BE2C (cell line): Measurements from ENCODE around the gene PEPD.

Experiments
- DNase-seq: peaks from one replicate; pipeline ENCODE4 v3.0.0-alpha.2; 2020
- H3K27me3 ChIP-seq: fragments of 250-450 bp; sonication (Bioruptor Pico); 2 replicates; pipeline ENCODE4 v1.5.1; 2020; ENCODE audit warnings: mild to moderate bottlenecking
- H3K36me3 ChIP-seq: fragments of 250-450 bp; sonication (Bioruptor Pico); 2 replicates; pipeline ENCODE4 v1.5.1; 2020; ENCODE audit warnings: mild to moderate bottlenecking
- H3K4me1 ChIP-seq: fragments of 250-450 bp; sonication (Bioruptor Pico); 2 replicates; pipeline ENCODE4 v1.5.1; 2020
- H3K4me3 ChIP-seq: 2 replicates; pipeline ENCODE4 v1.5.1; 2011; ENCODE audit warnings: low read depth, low read length
- H3K9me3 ChIP-seq: fragments of 250-450 bp; sonication (Bioruptor Pico); 2 replicates; pipeline ENCODE4 v1.5.1; 2020
- TF ChIP-seq, protein P1 (sequence below): IDR thresholded peaks from 2 replicates; pipeline ENCODE4 v1.5.1; 2012; ENCODE audit warnings: mild to moderate bottlenecking, low read depth, low read length

Gene PEPD

DNA sequence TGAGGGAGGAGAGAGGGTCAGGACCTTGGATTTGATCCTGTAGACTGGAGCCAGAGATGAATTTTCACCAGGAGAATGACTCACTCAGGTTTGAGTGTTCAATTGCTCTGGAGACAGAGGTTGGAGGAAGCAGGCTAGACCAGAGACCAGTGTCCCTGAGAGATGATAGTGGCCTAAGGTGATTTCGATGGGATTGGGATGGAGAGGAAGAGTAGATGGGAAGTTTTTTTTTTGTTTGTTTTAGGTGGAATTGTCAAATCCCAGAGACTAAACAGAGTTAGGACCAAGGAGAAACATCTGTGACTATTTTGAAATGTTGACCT is 145.8 kb downstream of the PEPD start:
- TF ChIP-seq, protein P1, sequence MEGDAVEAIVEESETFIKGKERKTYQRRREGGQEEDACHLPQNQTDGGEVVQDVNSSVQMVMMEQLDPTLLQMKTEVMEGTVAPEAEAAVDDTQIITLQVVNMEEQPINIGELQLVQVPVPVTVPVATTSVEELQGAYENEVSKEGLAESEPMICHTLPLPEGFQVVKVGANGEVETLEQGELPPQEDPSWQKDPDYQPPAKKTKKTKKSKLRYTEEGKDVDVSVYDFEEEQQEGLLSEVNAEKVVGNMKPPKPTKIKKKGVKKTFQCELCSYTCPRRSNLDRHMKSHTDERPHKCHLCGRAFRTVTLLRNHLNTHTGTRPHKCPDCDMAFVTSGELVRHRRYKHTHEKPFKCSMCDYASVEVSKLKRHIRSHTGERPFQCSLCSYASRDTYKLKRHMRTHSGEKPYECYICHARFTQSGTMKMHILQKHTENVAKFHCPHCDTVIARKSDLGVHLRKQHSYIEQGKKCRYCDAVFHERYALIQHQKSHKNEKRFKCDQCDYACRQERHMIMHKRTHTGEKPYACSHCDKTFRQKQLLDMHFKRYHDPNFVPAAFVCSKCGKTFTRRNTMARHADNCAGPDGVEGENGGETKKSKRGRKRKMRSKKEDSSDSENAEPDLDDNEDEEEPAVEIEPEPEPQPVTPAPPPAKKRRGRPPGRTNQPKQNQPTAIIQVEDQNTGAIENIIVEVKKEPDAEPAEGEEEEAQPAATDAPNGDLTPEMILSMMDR = no peak
- peaks cover 11% of the 10 kb centered on the region for H3K4me1 ChIP-seq
- H3K9me3 ChIP-seq = no peaks in the 10 kb centered on the region
- no peak for DNase-seq
- H3K27me3 ChIP-seq = no peaks in the 10 kb centered on the region
- peak overlapping the region; percentile 80; the same call in 1 of the 2 replicates for H3K4me3 ChIP-seq
- peaks cover 21% of the 10 kb centered on the region for H3K36me3 ChIP-seq

DNA sequence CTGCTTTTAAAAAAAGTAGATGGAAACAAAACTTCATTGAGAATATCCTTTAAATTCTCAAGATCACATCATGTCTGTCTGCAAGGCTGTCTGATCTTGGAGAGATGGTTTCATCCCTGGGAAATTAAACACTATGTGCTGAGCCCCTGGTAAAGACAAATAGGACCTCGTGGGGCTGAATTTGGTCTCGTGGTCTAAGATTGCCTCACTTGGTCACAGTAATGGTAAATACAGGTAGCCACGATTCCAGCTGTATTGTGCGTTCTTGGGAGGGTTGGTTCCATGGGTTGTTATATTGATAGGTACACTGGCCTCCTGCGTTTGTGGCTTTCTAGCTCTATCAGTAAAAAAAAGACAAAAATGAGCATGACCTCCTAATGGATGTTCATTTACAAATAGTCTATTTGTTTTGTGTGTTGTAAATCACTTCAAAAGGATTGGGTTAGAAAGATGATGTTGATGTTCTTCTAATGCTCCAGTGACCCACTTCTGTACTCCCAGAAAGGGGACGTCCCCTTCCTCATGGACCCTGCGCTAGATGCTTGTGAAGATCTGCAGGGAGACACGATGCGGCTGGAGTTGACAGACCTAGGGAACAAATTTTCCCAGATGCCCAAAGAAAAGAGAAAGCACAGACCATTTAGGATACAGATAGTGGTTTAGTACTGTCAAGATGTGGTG is 146.3 kb downstream of the PEPD start:
- TF ChIP-seq, protein P1 = no peak
- peaks cover 18% of the 10 kb centered on the region for H3K36me3 ChIP-seq
- no peaks in the 10 kb centered on the region for H3K9me3 ChIP-seq
- no peak for DNase-seq
- peaks cover 11% of the 10 kb centered on the region for H3K4me1 ChIP-seq
- H3K4me3 ChIP-seq = peak overlapping the region; percentile 80
- H3K27me3 ChIP-seq = no peaks in the 10 kb centered on the region

DNA sequence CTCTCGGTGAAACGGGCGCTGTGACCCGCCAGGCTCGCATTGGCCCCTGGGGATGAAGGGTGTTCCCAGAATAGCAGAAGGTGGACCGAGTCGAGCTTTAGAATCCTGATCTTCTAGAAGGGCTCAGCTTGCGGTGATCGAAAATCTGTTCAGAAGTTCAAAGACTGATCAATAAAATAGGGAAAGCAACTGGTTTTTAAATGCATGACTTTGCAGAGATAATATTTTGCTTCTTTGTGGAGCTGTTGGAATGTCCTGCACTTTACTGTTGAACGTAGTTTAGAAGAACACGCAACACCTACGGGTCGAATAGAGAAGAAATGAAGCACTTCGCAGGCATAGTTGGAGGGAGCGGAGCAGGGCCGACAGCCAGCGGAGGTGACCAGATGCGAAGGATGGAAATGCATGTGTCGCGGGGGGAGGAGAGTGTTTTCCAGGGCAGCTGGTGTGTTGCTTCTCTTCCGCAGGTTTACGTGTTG is 147.3 kb downstream of the PEPD start:
- TF ChIP-seq, protein P1 = 0 out of 2 replicates have a peak, but pooled peaks have one; percentile 17
- Histone ChIP-seq H3K27me3 (no peaks in the 10 kb centered on the region), H3K36me3 (peaks cover 9% of the 10 kb centered on the region; the same call in 1 of the 2 replicates), H3K9me3 (no peaks in the 10 kb centered on the region), H3K4me3 (peak overlapping the region; percentile 80), H3K4me1 (peaks cover 11% of the 10 kb centered on the region)
- DNase-seq = peak; percentile 36

DNA sequence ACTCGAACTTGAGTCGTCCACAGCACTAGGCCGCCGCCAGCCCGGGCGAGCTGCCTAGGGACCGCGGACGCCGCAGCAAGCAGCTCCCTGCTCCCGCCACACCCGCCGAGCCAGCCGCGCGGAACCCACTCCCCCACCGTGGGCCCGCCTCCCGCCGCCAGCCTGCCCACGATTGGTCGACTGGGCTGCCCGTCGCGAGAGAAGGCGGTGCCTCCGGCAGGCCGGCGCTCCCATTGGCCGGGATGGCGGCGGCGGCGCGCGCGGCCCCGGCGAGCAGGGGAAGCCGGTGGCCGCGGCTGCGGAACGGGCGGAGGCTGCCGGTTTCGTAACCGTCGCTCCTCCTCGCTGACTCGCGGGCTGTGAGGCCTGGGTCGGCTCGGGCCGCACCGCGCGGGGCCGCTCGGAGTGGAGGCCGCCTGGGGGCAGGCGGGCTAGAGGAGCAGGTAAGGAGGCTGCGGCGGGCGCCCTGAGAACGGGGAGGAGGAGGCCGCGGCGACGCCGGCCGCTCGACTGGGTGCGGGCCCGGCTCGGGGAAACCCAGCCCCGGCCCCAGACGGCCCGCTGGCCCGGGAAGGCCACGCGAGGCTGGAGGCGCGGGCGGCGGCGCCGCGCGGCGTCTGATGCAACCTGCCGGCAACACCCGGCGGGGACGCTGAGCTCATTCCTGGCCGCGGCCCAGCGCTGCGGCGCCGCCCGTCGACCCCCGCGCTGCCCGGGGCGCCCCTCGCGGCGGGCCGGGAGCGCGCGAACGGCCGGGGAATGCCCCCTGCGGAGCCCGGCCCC is 147.9 kb downstream of the PEPD start, which contains the start of gene CEBPG:
CEBPG (plus strand) TSS at position 257 of the 783 bp plus-strand sequence. CDS start 5,531 bp downstream, outside the sequence.
- peaks cover 7% of the 10 kb centered on the region; the same call in 1 of the 2 replicates for H3K36me3 ChIP-seq
- H3K4me1 ChIP-seq = peaks cover 11% of the 10 kb centered on the region
- TF ChIP-seq, protein P1 = no peak
- peak; percentile 95 for DNase-seq
- H3K9me3 ChIP-seq = no peaks in the 10 kb centered on the region
- H3K4me3 ChIP-seq = peak within 1 kb of the TSS; percentile 80
- H3K27me3 ChIP-seq = no peaks in the 10 kb centered on the region

DNA sequence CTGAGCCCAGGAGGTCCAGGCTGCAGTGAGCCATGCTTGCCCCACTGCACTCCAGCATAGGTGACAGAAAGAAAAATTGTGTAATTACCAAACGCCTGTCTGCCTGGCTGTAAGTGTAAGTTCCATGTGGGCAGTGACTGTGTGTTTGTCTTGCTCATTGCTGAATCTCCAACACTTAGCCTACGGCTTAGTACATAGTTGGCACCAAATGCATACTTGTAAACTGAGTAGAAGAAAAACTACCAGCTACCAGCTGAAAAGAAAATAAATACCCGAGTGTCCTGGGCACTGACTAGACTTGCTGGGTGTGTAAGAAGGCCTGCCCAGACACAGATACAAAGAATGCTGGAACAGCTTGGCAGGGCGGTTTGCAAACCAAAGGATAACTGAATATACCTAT is 150.8 kb downstream of the PEPD start:
- Histone ChIP-seq H3K4me1 (no peaks in the 10 kb centered on the region; the same call in 1 of the 2 replicates), H3K36me3 (no peaks in the 10 kb centered on the region), H3K27me3 (no peaks in the 10 kb centered on the region), H3K4me3 (no peak overlapping the region), H3K9me3 (no peaks in the 10 kb centered on the region)
- DNase-seq = no peak
- TF ChIP-seq, protein P1 = no peak
